Measurements from ENCODE around the gene REPS1.

The REPS1 gene

DNA sequence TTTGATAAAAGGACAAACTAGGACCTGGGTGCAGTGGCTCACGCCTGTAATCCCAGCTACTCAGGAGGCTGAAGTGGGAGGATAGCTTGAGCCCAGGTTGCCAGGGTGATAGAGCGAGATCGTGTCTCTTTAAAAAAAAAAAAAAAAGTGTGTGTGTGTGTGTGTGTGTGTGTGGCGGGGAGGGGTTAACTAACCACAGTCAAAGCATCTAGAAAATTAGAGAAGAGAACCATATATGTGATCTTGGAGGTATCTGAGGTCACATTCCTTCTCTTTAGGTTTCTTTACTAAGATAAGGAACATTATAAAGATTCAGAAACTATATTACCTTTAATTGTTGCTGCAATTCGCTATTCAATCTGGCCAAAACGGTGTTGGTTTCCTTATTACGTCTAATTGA is 80.9 kb downstream of the REPS1 start:
- H3K4me3 ChIP-seq (ENCODE audit: low read depth, low read length): no peak overlapping the region
- TF ChIP-seq, protein P1, sequence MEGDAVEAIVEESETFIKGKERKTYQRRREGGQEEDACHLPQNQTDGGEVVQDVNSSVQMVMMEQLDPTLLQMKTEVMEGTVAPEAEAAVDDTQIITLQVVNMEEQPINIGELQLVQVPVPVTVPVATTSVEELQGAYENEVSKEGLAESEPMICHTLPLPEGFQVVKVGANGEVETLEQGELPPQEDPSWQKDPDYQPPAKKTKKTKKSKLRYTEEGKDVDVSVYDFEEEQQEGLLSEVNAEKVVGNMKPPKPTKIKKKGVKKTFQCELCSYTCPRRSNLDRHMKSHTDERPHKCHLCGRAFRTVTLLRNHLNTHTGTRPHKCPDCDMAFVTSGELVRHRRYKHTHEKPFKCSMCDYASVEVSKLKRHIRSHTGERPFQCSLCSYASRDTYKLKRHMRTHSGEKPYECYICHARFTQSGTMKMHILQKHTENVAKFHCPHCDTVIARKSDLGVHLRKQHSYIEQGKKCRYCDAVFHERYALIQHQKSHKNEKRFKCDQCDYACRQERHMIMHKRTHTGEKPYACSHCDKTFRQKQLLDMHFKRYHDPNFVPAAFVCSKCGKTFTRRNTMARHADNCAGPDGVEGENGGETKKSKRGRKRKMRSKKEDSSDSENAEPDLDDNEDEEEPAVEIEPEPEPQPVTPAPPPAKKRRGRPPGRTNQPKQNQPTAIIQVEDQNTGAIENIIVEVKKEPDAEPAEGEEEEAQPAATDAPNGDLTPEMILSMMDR (IDR thresholded peaks at IDR 0.05; ENCODE audit: low read depth, low read length): no peak

GRCh38 chr6:138897031-138897430 is 91.0 kb downstream of the REPS1 start:
- no peak overlapping the region for H3K4me3 ChIP-seq (ENCODE audit: low read depth, low read length)
- TF ChIP-seq, protein P1 (IDR thresholded peaks at IDR 0.05; ENCODE audit: low read depth, low read length): no peak

DNA sequence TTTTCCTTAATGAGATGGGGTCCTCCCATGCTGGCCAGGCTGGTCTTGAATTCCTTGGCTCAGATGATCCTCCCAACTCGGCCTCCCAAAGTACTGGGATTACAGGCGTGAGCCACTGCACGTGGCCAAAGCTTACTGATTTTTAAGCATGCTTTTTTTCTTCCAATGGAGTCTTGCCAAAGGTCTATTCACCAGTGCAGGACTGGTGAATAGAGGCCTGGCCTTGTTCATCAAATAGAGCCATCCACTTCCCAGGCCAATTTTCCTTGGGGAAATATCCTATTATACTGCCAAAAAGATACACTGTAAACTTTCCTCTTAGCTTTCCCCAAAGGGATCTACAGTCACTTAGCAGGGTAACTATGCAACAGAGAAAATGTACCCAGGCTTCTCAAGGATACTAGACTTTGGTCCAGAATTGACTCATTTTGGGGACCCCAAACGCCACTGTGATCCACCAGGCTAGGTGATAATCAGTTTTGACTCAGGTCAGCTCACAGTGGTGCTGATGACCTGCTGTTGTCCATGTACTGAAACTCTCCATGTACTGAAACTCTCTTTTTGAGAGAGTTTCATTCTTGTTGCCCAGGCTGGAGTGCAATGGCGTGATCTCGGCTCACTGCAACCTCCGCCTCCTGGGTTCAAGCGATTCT is 91.8 kb downstream of the REPS1 start:
- TF ChIP-seq, protein P1 (IDR thresholded peaks at IDR 0.05; ENCODE audit: low read depth, low read length): no peak

GRCh38 chr6:138891255-138891986 is 96.6 kb downstream of the REPS1 start:
- TF ChIP-seq, protein P1 (IDR thresholded peaks at IDR 0.05; ENCODE audit: low read depth, low read length): no peak
- H3K4me3 ChIP-seq (ENCODE audit: low read depth, low read length): no peak overlapping the region

More for the DNA sequence above, 91.8 kb downstream of the REPS1 start:
- no peak overlapping the region for H3K4me3 ChIP-seq (ENCODE audit: low read depth, low read length)

DNA sequence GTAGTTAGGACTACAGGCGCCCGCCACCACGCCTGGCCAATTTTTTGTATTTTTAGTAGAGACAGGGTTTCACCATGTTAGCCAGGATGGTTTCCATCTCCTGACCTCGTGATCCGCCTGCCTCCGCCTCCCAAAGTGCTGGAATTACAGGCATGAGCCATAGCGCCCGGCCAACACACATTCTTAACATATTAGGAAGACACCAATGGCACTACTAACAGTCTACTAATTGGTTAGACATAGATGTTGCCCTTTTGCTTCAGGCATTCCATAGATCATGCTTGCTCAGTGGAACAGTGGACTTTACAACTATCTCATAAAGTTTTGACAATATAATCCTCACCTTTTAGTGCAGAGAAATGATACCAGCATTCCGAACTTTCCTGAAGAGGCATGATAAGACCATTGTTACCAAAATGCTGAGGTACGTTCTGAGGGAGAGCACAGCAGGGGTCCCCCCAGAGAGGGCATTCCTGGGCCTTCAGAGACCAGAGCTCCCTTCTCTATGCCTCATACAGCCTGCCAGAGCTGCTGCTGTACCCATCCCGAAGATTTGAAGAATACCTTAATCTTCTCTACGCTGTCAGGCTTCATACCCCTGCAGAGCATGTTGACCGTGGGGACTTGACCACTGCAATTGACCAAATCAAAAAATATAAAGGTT is 102.8 kb downstream of the REPS1 start:
- no peak overlapping the region for H3K4me3 ChIP-seq (ENCODE audit: low read depth, low read length)
- TF ChIP-seq, protein P1 (IDR thresholded peaks at IDR 0.05; ENCODE audit: low read depth, low read length): no peak

DNA sequence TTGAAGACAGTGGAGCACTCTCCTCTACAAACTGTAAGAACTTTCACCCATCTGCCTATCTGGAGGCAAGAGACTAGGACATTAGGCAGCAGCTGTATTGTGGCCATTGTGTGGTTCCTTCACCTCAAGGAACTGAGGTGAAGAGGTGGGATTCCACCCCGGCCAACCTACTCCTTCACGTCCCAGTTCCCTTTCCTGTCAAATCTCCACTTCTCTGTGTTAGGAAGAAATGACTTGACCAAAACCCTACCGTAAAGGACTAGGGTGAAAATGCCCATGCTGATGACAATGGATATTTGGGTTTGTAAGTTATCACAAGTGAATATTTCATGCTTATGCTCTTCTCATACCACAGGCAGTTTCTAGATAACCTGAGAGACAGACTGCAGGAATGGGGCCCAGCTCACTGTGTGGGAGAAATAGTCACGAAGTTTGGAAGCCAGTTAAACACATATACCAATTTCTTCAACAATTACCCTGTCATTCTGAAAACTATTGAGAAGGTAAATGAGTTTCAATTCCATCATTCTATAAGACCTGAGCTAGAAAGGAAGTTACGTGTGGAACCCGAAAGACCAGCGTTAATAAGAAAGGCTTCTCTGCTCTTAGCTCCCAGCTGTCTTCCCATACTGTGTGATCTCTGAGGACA is 105.6 kb downstream of the REPS1 start:
- no peak overlapping the region for H3K4me3 ChIP-seq (ENCODE audit: low read depth, low read length)
- TF ChIP-seq, protein P1 (IDR thresholded peaks at IDR 0.05; ENCODE audit: low read depth, low read length): no peak

All from WI38 (cell line).